ENCODE data around the gene PCDHB10.

GRCh38 chr5:141236516-141237313 lies 44.6 kb downstream of the PCDHB10 start:
- TF ChIP-seq CTCF (conservative IDR thresholded peaks at IDR 0.05 in 1 of 2, IDR thresholded peaks at IDR 0.05 in 1 of 2; ENCODE audit: extremely low read depth in 1 of 2, insufficient read depth in 1 of 2, low read depth in 1 of 2, low read length in 2 of 2) (no peak), EZH2 (IDR thresholded peaks at IDR 0.05; ENCODE audit: borderline replicate concordance, low read length) (no peak)

All from mammary epithelial cell (primary cell).